Measurements from ENCODE around the gene GNAT2. TPM values are rescaled to one million over a fixed set of nuclear protein-coding genes. Genes with fewer than 3 reads are reported as not detected.
A peak's percentile ranks its signal among the peaks of the same experiment; 100 is the strongest.

GNAT2 gene
- total RNA-seq, 1 experiment from 2014 or later: not detected

GRCh38 chr1:109659145-109659544, 39.7 kb upstream of the GNAT2 start:
- Histone ChIP-seq H3K9ac (ENCODE audit: low read length) (no peak overlapping the region), H3K4me2 (ENCODE audit: low read depth, low read length, poor library complexity, severe bottlenecking) (no peak overlapping the region), H3K9me3 (ENCODE audit: low read length) (no peaks in the 10 kb centered on the region), H3K27ac (ENCODE audit: low read length) (no peak overlapping the region), H3K27me3 (ENCODE audit: low read length) (no peaks in the 10 kb centered on the region), H3K36me3 (ENCODE audit: insufficient read depth, low read length) (no peaks in the 10 kb centered on the region), H3K4me3 (ENCODE audit: low read length) (no peak overlapping the region), H3K9me2 (replicated peaks; ENCODE audit: insufficient read depth, low read length) (no peaks in the 10 kb centered on the region), H3K4me1 (ENCODE audit: low read length) (peaks cover 29% of the 10 kb centered on the region), H4K20me1 (ENCODE audit: insufficient read depth, low read depth, low read length) (no peaks in the 10 kb centered on the region), H3K79me2 (ENCODE audit: low read length) (no peaks in the 10 kb centered on the region), H2AFZ (ENCODE audit: low read length) (no peak overlapping the region)
- no peak for DNase-seq

- H3K27ac ChIP-seq (ENCODE audit: low read length): no peak overlapping the region
- H3K79me2 ChIP-seq (ENCODE audit: low read length): no peaks in the 10 kb centered on the region
- no peak overlapping the region for H3K9ac ChIP-seq (ENCODE audit: low read length)
- no peaks in the 10 kb centered on the region for H3K27me3 ChIP-seq (ENCODE audit: low read length)
- no peak overlapping the region for H2AFZ ChIP-seq (ENCODE audit: low read length)
- no peaks in the 10 kb centered on the region for H4K20me1 ChIP-seq (ENCODE audit: insufficient read depth, low read depth, low read length)
- no peaks in the 10 kb centered on the region for H3K9me2 ChIP-seq (replicated peaks; ENCODE audit: insufficient read depth, low read length)
- DNase-seq: no peak
- no peak overlapping the region for H3K4me2 ChIP-seq (ENCODE audit: low read depth, low read length, poor library complexity, severe bottlenecking)
- H3K4me1 ChIP-seq (ENCODE audit: low read length): peaks cover 23% of the 10 kb centered on the region
- H3K9me3 ChIP-seq (ENCODE audit: low read length): no peaks in the 10 kb centered on the region
- H3K4me3 ChIP-seq (ENCODE audit: low read length): no peak overlapping the region
- no peaks in the 10 kb centered on the region for H3K36me3 ChIP-seq (ENCODE audit: insufficient read depth, low read length)
Observed at GRCh38 chr1:109658533-109659042, 39.2 kb upstream of the GNAT2 start.

- H3K9ac ChIP-seq (ENCODE audit: low read length): no peak overlapping the region
- H3K79me2 ChIP-seq (ENCODE audit: low read length): no peaks in the 10 kb centered on the region
- no peak overlapping the region for H3K27ac ChIP-seq (ENCODE audit: low read length)
- H3K36me3 ChIP-seq (ENCODE audit: insufficient read depth, low read length): no peaks in the 10 kb centered on the region
- no peaks in the 10 kb centered on the region for H3K9me3 ChIP-seq (ENCODE audit: low read length)
- H3K4me1 ChIP-seq (ENCODE audit: low read length): peaks cover 21% of the 10 kb centered on the region
- no peak overlapping the region for H2AFZ ChIP-seq (ENCODE audit: low read length)
- no peaks in the 10 kb centered on the region for H4K20me1 ChIP-seq (ENCODE audit: insufficient read depth, low read depth, low read length)
- no peak overlapping the region for H3K4me3 ChIP-seq (ENCODE audit: low read length)
- no peak for DNase-seq
- no peaks in the 10 kb centered on the region for H3K9me2 ChIP-seq (replicated peaks; ENCODE audit: insufficient read depth, low read length)
- H3K4me2 ChIP-seq (ENCODE audit: low read depth, low read length, poor library complexity, severe bottlenecking): no peak overlapping the region
- H3K27me3 ChIP-seq (ENCODE audit: low read length): no peaks in the 10 kb centered on the region
Observed at GRCh38 chr1:109657970-109658369, 38.6 kb upstream of the GNAT2 start.

- Histone ChIP-seq H4K20me1 (ENCODE audit: insufficient read depth, low read depth, low read length) (no peaks in the 10 kb centered on the region), H3K27me3 (ENCODE audit: low read length) (no peaks in the 10 kb centered on the region), H3K9me2 (replicated peaks; ENCODE audit: insufficient read depth, low read length) (no peaks in the 10 kb centered on the region), H3K4me2 (ENCODE audit: low read depth, low read length, poor library complexity, severe bottlenecking) (no peak overlapping the region), H3K79me2 (ENCODE audit: low read length) (no peaks in the 10 kb centered on the region), H3K36me3 (ENCODE audit: insufficient read depth, low read length) (no peaks in the 10 kb centered on the region), H3K9me3 (ENCODE audit: low read length) (no peaks in the 10 kb centered on the region), H3K9ac (ENCODE audit: low read length) (no peak overlapping the region), H3K27ac (ENCODE audit: low read length) (no peak overlapping the region), H3K4me3 (ENCODE audit: low read length) (no peak overlapping the region), H2AFZ (ENCODE audit: low read length) (no peak overlapping the region), H3K4me1 (ENCODE audit: low read length) (peaks cover 21% of the 10 kb centered on the region)
- no peak for DNase-seq
Observed at GRCh38 chr1:109657395-109657794, 38.0 kb upstream of the GNAT2 start.

GRCh38 chr1:109655615-109656519, 36.5 kb upstream of the GNAT2 start, which contains the start of gene GSTM4:
Gene GSTM4 (plus strand): TSS chr1:109656099. CDS start chr1:109656390, 291 bp downstream.
- DNase-seq: peak; percentile 91
- H3K36me3 ChIP-seq (ENCODE audit: insufficient read depth, low read length): no peaks in the 10 kb centered on the region
- peak within 1 kb of the TSS; percentile 75 for H3K9ac ChIP-seq (ENCODE audit: low read length)
- H3K27ac ChIP-seq (ENCODE audit: low read length): no peak within 1 kb of the TSS
- H2AFZ ChIP-seq (ENCODE audit: low read length): peak within 1 kb of the TSS; percentile 97
- H3K4me2 ChIP-seq (ENCODE audit: low read depth, low read length, poor library complexity, severe bottlenecking): peak within 1 kb of the TSS; percentile 87
- no peaks in the 10 kb centered on the region for H3K9me3 ChIP-seq (ENCODE audit: low read length)
- H3K27me3 ChIP-seq (ENCODE audit: low read length): no peaks in the 10 kb centered on the region
- peak within 1 kb of the TSS; percentile 90 for H3K4me3 ChIP-seq (ENCODE audit: low read length)
- H4K20me1 ChIP-seq (ENCODE audit: insufficient read depth, low read depth, low read length): no peaks in the 10 kb centered on the region
- H3K4me1 ChIP-seq (ENCODE audit: low read length): peaks cover 21% of the 10 kb centered on the region
- H3K79me2 ChIP-seq (ENCODE audit: low read length): no peaks in the 10 kb centered on the region
- H3K9me2 ChIP-seq (replicated peaks; ENCODE audit: insufficient read depth, low read length): no peaks in the 10 kb centered on the region

- H3K9me2 ChIP-seq (replicated peaks; ENCODE audit: insufficient read depth, low read length): no peaks in the 10 kb centered on the region
- H3K4me2 ChIP-seq (ENCODE audit: low read depth, low read length, poor library complexity, severe bottlenecking): no peak overlapping the region
- H3K36me3 ChIP-seq (ENCODE audit: insufficient read depth, low read length): no peaks in the 10 kb centered on the region
- H3K27ac ChIP-seq (ENCODE audit: low read length): no peak overlapping the region
- H3K27me3 ChIP-seq (ENCODE audit: low read length): no peaks in the 10 kb centered on the region
- peak overlapping the region; percentile 32; the same call in 1 of the 2 replicates for H2AFZ ChIP-seq (ENCODE audit: low read length)
- H3K4me3 ChIP-seq (ENCODE audit: low read length): no peak overlapping the region
- no peaks in the 10 kb centered on the region for H4K20me1 ChIP-seq (ENCODE audit: insufficient read depth, low read depth, low read length)
- H3K9ac ChIP-seq (ENCODE audit: low read length): no peak overlapping the region
- H3K4me1 ChIP-seq (ENCODE audit: low read length): peaks cover 12% of the 10 kb centered on the region
- no peaks in the 10 kb centered on the region for H3K79me2 ChIP-seq (ENCODE audit: low read length)
- no peak for DNase-seq
- no peaks in the 10 kb centered on the region for H3K9me3 ChIP-seq (ENCODE audit: low read length)
Observed at GRCh38 chr1:109654519-109654918, 35.1 kb upstream of the GNAT2 start.

- Histone ChIP-seq H3K4me1 (ENCODE audit: low read length) (peaks cover 16% of the 10 kb centered on the region), H3K27me3 (ENCODE audit: low read length) (no peaks in the 10 kb centered on the region), H3K9me2 (replicated peaks; ENCODE audit: insufficient read depth, low read length) (no peaks in the 10 kb centered on the region), H3K36me3 (ENCODE audit: insufficient read depth, low read length) (no peaks in the 10 kb centered on the region), H2AFZ (ENCODE audit: low read length) (no peak overlapping the region), H3K9ac (ENCODE audit: low read length) (no peak overlapping the region), H3K79me2 (ENCODE audit: low read length) (no peaks in the 10 kb centered on the region), H4K20me1 (ENCODE audit: insufficient read depth, low read depth, low read length) (no peaks in the 10 kb centered on the region), H3K27ac (ENCODE audit: low read length) (no peak overlapping the region), H3K4me3 (ENCODE audit: low read length) (no peak overlapping the region), H3K9me3 (ENCODE audit: low read length) (no peaks in the 10 kb centered on the region), H3K4me2 (ENCODE audit: low read depth, low read length, poor library complexity, severe bottlenecking) (no peak overlapping the region)
- no peak for DNase-seq
Observed at GRCh38 chr1:109653306-109653705, 33.9 kb upstream of the GNAT2 start.

GRCh38 chr1:109652402-109652801, 33.0 kb upstream of the GNAT2 start:
- Histone ChIP-seq H3K27me3 (ENCODE audit: low read length) (no peaks in the 10 kb centered on the region), H3K9me3 (ENCODE audit: low read length) (no peaks in the 10 kb centered on the region), H3K4me1 (ENCODE audit: low read length) (peaks cover 16% of the 10 kb centered on the region), H3K9ac (ENCODE audit: low read length) (no peak overlapping the region), H2AFZ (ENCODE audit: low read length) (no peak overlapping the region), H4K20me1 (ENCODE audit: insufficient read depth, low read depth, low read length) (no peaks in the 10 kb centered on the region), H3K4me3 (ENCODE audit: low read length) (no peak overlapping the region), H3K4me2 (ENCODE audit: low read depth, low read length, poor library complexity, severe bottlenecking) (no peak overlapping the region), H3K27ac (ENCODE audit: low read length) (no peak overlapping the region), H3K9me2 (replicated peaks; ENCODE audit: insufficient read depth, low read length) (no peaks in the 10 kb centered on the region), H3K36me3 (ENCODE audit: insufficient read depth, low read length) (no peaks in the 10 kb centered on the region), H3K79me2 (ENCODE audit: low read length) (no peaks in the 10 kb centered on the region)
- no peak for DNase-seq

Measured in Karpas-422 (cell line).